ENCODE data around the gene ABCC10. TPM values are rescaled to one million over a fixed set of nuclear protein-coding genes. Genes with fewer than 3 reads are reported as not detected.

The ABCC10 gene
- total and polyA plus RNA-seq, 10 of the 15 experiments (the other 5 are each of a cell fraction or from before 2014, with no cell fraction given) = 0.80 to 18.2 (median 6.4) TPM

GRCh38 chr6:43451939-43452338 lies 24.6 kb downstream of the ABCC10 start (continued):
- TF ChIP-seq, protein P1, sequence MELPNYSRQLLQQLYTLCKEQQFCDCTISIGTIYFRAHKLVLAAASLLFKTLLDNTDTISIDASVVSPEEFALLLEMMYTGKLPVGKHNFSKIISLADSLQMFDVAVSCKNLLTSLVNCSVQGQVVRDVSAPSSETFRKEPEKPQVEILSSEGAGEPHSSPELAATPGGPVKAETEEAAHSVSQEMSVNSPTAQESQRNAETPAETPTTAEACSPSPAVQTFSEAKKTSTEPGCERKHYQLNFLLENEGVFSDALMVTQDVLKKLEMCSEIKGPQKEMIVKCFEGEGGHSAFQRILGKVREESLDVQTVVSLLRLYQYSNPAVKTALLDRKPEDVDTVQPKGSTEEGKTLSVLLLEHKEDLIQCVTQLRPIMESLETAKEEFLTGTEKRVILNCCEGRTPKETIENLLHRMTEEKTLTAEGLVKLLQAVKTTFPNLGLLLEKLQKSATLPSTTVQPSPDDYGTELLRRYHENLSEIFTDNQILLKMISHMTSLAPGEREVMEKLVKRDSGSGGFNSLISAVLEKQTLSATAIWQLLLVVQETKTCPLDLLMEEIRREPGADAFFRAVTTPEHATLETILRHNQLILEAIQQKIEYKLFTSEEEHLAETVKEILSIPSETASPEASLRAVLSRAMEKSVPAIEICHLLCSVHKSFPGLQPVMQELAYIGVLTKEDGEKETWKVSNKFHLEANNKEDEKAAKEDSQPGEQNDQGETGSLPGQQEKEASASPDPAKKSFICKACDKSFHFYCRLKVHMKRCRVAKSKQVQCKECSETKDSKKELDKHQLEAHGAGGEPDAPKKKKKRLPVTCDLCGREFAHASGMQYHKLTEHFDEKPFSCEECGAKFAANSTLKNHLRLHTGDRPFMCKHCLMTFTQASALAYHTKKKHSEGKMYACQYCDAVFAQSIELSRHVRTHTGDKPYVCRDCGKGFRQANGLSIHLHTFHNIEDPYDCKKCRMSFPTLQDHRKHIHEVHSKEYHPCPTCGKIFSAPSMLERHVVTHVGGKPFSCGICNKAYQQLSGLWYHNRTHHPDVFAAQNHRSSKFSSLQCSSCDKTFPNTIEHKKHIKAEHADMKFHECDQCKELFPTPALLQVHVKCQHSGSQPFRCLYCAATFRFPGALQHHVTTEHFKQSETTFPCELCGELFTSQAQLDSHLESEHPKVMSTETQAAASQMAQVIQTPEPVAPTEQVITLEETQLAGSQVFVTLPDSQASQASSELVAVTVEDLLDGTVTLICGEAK (IDR thresholded peaks at IDR 0.05; ENCODE audit: borderline replicate concordance) = no peak
- TF ChIP-seq MXI1 (IDR thresholded peaks at IDR 0.05; ENCODE audit: low read depth, low read length) (no peak), SP1 (IDR thresholded peaks at IDR 0.05; ENCODE audit: low read depth, low read length) (no peak), ZNF384 (IDR thresholded peaks at IDR 0.05; ENCODE audit: borderline replicate concordance, low read depth, low read length) (no peak), SMAD5 (IDR thresholded peaks at IDR 0.05; ENCODE audit: low read depth) (no peak), ZBTB11 (CRISPR knock-in tag; IDR thresholded peaks at IDR 0.05) (no peak), KDM1A (IDR thresholded peaks at IDR 0.05; ENCODE audit: borderline replicate concordance) (no peak), ETV6 (conservative IDR thresholded peaks at IDR 0.05 in 1 of 2, IDR thresholded peaks at IDR 0.05 in 1 of 2; ENCODE audit: borderline replicate concordance in 1 of 2, low read depth in 1 of 2) (no peak)

All from GM12878 (cell line).